Measurements from ENCODE around the gene SMIM10L2A.
"Not testable (repeated sequence)": the region's sequence is repeated elsewhere in the genome, so short reads cannot be mapped to it uniquely, and the experiment has no call there.

Gene SMIM10L2A

GRCh38 chrX:135461756-135462155, 40.0 kb downstream of the SMIM10L2A start:
- not testable (repeated sequence) for DNase-seq

GRCh38 chrX:135463937-135464336, 42.2 kb downstream of the SMIM10L2A start:
- no peak for DNase-seq

GRCh38 chrX:135476378-135476777, 54.6 kb downstream of the SMIM10L2A start:
- no peak for DNase-seq

- DNase-seq = no peak
Measured at GRCh38 chrX:135477576-135477975, 55.8 kb downstream of the SMIM10L2A start.

Data from GF-D8 (cell line).